HUES64 (cell line): ENCODE data around the gene SVEP1.
"Not testable (repeated sequence)": the region's sequence is repeated elsewhere in the genome, so short reads cannot be mapped to it uniquely, and the experiment has no call there.

Experiments used
- H3K27ac ChIP-seq: 2 replicates; pipeline ENCODE4 v1.7.0; 2013; ENCODE audit warnings: low read depth, low read length, inconsistent platforms
- H3K27me3 ChIP-seq: 2 replicates; pipeline ENCODE4 v1.6.1; 2013; ENCODE audit warnings: mild to moderate bottlenecking, low read length; ENCODE audit not compliant: insufficient read depth
- H3K36me3 ChIP-seq: 2 replicates; pipeline ENCODE4 v1.6.1; 2013; ENCODE audit warnings: mild to moderate bottlenecking, low read length; ENCODE audit not compliant: insufficient read depth
- H3K4me1 ChIP-seq: 2 replicates; pipeline ENCODE4 v1.6.1; 2013; ENCODE audit warnings: mild to moderate bottlenecking, low read length, moderate library complexity; ENCODE audit not compliant: insufficient read depth
- H3K4me3 ChIP-seq: 2 replicates; pipeline ENCODE4 v1.5.1; 2013; ENCODE audit warnings: mild to moderate bottlenecking, low read length, moderate library complexity
- H3K9ac ChIP-seq: 2 replicates; pipeline ENCODE4 v1.6.1; 2013; ENCODE audit warnings: mild to moderate bottlenecking, low read depth, low read length
- H3K9me3 ChIP-seq: 2 replicates; pipeline ENCODE4 v1.6.1; 2013; ENCODE audit warnings: low read depth, low read length; ENCODE audit not compliant: insufficient read depth
- WGBS: fragments of 150-250, 120-280 bp; methylation state at CpG from one replicate; pipeline ENCODE4 v1.1.7; 2013; ENCODE audit warnings: missing lambda C conversion rate; 5-methylcytosine and 5-hydroxymethylcytosine counted together

SVEP1 gene

DNA sequence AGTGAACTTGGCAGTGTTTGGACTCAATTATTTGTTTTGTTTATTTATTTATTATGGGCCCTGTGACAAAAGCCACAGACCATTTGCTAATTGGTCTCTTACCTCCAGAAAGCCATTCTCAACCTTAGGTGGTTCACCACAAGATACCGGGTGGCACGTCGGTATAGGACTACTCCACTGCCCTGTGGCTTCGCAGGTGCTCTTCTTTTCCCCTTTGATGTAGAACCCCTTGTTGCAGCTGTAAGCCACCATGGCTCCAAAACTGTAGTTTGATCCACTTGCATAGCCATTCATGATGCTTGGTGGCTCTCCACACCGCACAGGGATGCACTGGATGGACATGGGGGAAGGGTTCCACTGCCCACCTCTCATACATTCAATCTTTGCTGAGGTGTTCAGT lies 168.6 kb downstream of the SVEP1 start:
- 97% methylated on average over 5 of the region's 5 CpGs for WGBS
- H3K36me3 ChIP-seq, result no peaks in the 10 kb centered on the region
- no peaks in the 10 kb centered on the region for H3K4me1 ChIP-seq

GRCh38 chr9:110408598-110408997 lies 170.9 kb downstream of the SVEP1 start:
- Histone ChIP-seq H3K27ac (no peak overlapping the region), H3K27me3 (no peaks in the 10 kb centered on the region)
- 87% methylated on average over 7 of the region's 7 CpGs for WGBS

More for the DNA sequence above, 168.6 kb downstream of the SVEP1 start:
- H3K4me3 ChIP-seq, result no peak overlapping the region
- no peaks in the 10 kb centered on the region for H3K27me3 ChIP-seq
- H3K9ac ChIP-seq, result no peak overlapping the region
- H3K27ac ChIP-seq, result no peak overlapping the region
- H3K9me3 ChIP-seq, result no peaks in the 10 kb centered on the region

GRCh38 chr9:110405858-110406443 lies 173.6 kb downstream of the SVEP1 start:
- 85% methylated on average over 9 of the region's 9 CpGs for WGBS
- H3K27me3 ChIP-seq, result no peaks in the 10 kb centered on the region

More at GRCh38 chr9:110408598-110408997, 170.9 kb downstream of the SVEP1 start:
- Histone ChIP-seq H3K9ac (no peak overlapping the region), H3K4me3 (no peak overlapping the region), H3K36me3 (no peaks in the 10 kb centered on the region), H3K4me1 (no peaks in the 10 kb centered on the region), H3K9me3 (no peaks in the 10 kb centered on the region)

DNA sequence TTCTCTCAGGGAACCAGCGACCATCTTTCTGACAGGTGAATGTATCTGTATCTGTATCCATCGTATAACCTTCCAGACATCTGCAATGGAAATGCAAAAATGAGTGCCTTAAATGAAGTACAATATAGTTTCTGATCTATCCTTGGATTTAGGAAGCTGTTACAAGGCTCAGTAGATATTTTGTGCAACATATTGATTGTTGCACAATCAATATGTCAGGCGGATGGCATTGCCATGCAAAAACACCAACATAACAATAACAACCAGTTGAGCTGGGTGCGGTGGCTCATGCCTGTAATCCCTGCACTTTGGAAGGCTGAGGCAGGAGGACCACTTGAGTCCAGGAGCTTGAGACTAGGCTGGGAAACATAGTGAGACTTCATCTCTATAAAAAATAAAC lies 175.1 kb downstream of the SVEP1 start:
- Histone ChIP-seq H3K9me3 (no peaks in the 10 kb centered on the region), H3K27me3 (no peaks in the 10 kb centered on the region), H3K27ac (no peak overlapping the region), H3K36me3 (no peaks in the 10 kb centered on the region), H3K4me1 (no peaks in the 10 kb centered on the region), H3K9ac (no peak overlapping the region), H3K4me3 (no peak overlapping the region)
- 96% methylated on average over 4 of the region's 4 CpGs for WGBS

More at GRCh38 chr9:110405858-110406443, 173.6 kb downstream of the SVEP1 start:
- Histone ChIP-seq H3K9me3 (no peaks in the 10 kb centered on the region), H3K9ac (no peak overlapping the region), H3K27ac (no peak overlapping the region), H3K36me3 (no peaks in the 10 kb centered on the region), H3K4me1 (no peaks in the 10 kb centered on the region), H3K4me3 (no peak overlapping the region)

DNA sequence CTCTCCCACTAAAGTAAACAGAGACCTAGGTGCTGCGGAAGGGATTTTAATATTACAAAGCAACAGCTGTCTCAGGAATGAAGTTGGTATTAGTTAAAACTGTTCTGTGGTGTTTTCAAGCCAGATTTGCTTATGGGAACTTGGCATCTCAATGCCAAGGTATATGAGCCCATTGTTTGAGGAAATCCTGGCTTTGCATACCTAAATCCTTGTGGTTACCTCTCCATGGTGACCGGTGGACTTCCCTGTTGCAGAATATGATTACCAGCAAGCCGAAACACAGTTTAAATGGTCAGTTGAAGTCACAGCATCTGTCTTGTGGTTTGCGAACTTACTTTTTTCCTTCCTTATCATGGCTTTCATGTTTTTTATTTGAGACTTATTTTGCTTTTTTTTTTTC lies 179.6 kb downstream of the SVEP1 start:
- Histone ChIP-seq H3K4me3 (no peak overlapping the region), H3K4me1 (no peaks in the 10 kb centered on the region), H3K36me3 (no peaks in the 10 kb centered on the region), H3K9me3 (no peaks in the 10 kb centered on the region), H3K27ac (no peak overlapping the region), H3K27me3 (no peaks in the 10 kb centered on the region), H3K9ac (no peak overlapping the region)
- WGBS, result 82% methylated on average over 4 of the region's 4 CpGs

DNA sequence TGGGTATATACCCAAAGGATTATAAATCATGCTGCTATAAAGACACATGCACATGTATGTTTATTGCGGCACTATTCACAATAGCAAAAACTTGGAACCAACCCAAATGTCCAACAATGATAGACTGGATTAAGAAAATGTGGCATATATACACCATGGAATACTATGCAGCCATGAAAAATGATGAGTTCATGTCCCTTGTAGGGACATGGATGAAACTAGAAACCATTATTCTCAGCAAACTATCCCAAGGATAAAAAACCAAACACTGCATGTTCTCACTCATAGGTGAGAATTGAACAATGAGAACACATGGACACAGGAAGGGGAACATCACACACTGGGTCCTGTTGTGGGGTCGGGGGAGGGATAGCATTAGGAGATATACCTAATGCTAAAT lies 180.5 kb downstream of the SVEP1 start:
- not testable (repeated sequence) for H3K36me3 ChIP-seq, H3K27me3 ChIP-seq, H3K4me3 ChIP-seq, H3K9ac ChIP-seq, H3K4me1 ChIP-seq, H3K27ac ChIP-seq, H3K9me3 ChIP-seq
- 90% methylated on average over 1 of the region's 2 CpGs for WGBS

GRCh38 chr9:110391826-110392485 lies 187.6 kb downstream of the SVEP1 start:
- Histone ChIP-seq H3K9ac (no peak overlapping the region), H3K27me3 (no peaks in the 10 kb centered on the region), H3K4me3 (no peak overlapping the region), H3K36me3 (no peaks in the 10 kb centered on the region), H3K27ac (no peak overlapping the region), H3K4me1 (no peaks in the 10 kb centered on the region), H3K9me3 (peaks cover 11% of the 10 kb centered on the region; the same call in 1 of the 2 replicates)
- WGBS, result 76% methylated on average over 2 of the region's 2 CpGs

DNA sequence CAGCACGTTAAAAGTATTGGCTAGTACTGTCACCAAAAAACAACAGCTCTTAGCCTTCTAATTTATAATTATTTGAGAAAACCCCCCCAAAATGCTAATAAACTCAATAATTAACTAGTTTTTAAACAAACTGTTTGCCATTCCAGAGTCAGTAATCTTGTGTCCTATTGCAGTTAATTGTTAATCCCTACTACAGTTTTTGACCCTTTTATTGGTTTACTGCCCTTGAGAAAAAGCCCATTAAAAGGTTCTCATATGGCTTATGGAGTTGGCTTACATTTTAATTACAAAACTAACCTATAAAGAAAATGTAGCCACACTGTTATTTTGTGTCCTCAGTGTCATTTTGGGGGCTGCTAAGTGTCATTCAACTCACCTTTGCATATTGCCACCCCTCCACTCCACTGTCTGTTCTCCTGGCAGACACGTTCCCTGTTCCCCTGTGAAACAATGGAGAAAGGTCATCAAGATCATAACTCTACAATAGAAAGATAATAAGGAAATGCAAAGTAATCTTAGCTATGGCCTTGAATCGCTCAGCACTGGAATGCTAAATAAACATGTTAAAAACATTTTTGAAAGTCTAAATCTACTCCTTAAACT lies 190.3 kb downstream of the SVEP1 start:
- Histone ChIP-seq H3K9ac (no peak overlapping the region), H3K4me3 (no peak overlapping the region), H3K27me3 (no peaks in the 10 kb centered on the region), H3K27ac (no peak overlapping the region), H3K36me3 (no peaks in the 10 kb centered on the region), H3K9me3 (peaks cover 11% of the 10 kb centered on the region; the same call in 1 of the 2 replicates), H3K4me1 (no peaks in the 10 kb centered on the region)
- WGBS, result 94% methylated on average over 3 of the region's 3 CpGs

DNA sequence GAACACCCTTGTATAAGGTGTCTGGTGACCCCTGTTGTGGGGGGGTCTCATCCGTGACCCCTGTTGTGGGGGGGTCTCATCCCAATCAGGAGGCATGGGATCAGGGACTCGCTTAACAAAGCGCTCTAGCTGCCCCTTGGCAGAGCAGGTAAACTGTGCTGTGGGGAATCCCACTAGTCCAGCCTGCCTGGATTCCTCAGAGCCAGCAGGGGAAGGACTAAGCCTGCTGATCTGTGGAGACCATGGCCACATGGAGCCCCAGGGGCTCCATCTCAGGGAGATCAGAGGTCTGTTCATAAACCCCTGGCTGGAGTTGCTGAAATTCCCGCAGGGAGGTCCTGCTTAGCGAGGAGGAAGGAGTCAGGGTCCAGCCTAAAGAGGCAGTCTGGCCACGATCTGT lies 196.1 kb downstream of the SVEP1 start:
- H3K9ac ChIP-seq, result no peak overlapping the region
- no peak overlapping the region for H3K27ac ChIP-seq
- 95% methylated on average over 6 of the region's 6 CpGs for WGBS
- H3K9me3 ChIP-seq, result no peaks in the 10 kb centered on the region
- H3K36me3 ChIP-seq, result no peaks in the 10 kb centered on the region
- H3K4me1 ChIP-seq, result no peaks in the 10 kb centered on the region
- no peak overlapping the region for H3K4me3 ChIP-seq
- no peaks in the 10 kb centered on the region for H3K27me3 ChIP-seq

DNA sequence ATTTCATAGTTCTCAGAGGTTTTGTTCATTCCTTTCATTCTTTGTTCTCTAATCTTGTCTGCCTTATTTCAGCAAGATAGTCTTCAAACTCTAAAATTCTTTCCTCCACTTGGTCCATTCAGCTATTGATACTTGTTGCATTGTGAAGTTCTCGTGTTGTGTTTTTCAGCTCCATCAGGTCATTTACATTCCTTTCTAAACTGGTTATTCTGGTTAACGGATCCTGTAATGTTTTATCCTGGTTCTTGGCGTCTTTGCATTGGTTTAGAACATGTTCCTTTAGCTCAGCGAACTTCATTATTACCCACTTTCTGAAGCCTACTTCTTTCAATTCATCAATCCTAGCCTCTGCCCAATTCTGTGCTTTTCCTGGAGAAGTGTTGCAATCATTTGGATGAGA lies 196.8 kb downstream of the SVEP1 start:
- Histone ChIP-seq H3K4me1 (no peaks in the 10 kb centered on the region), H3K27me3 (no peaks in the 10 kb centered on the region), H3K9me3 (no peaks in the 10 kb centered on the region), H3K27ac (no peak overlapping the region), H3K36me3 (no peaks in the 10 kb centered on the region), H3K4me3 (no peak overlapping the region), H3K9ac (no peak overlapping the region)
- 97% methylated on average over 4 of the region's 4 CpGs for WGBS

- Histone ChIP-seq H3K4me1 (no peaks in the 10 kb centered on the region), H3K9ac (no peak overlapping the region), H3K27ac (no peak overlapping the region), H3K27me3 (no peaks in the 10 kb centered on the region), H3K36me3 (no peaks in the 10 kb centered on the region), H3K4me3 (no peak overlapping the region), H3K9me3 (no peaks in the 10 kb centered on the region)
- 92% methylated on average over 6 of the region's 6 CpGs for WGBS
These were observed 208.0 kb downstream of the SVEP1 start for GRCh38 chr9:110371411-110372007.
